NCI-H510A (cell line): ENCODE data around the gene RFLNA.
A peak's percentile ranks its signal among the peaks of the same experiment; 100 is the strongest.

ENCODE experiments used
- DNase-seq: peaks from one replicate; lab custom pipeline; 2025; lab: John Stamatoyannopoulos, UW

Gene RFLNA, protein sequence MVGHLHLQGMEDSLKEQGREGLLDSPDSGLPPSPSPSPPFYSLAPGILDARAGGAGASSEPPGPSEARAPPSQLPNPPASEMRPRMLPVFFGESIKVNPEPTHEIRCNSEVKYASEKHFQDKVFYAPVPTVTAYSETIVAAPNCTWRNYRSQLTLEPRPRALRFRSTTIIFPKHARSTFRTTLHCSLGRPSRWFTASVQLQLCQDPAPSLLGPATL

DNA sequence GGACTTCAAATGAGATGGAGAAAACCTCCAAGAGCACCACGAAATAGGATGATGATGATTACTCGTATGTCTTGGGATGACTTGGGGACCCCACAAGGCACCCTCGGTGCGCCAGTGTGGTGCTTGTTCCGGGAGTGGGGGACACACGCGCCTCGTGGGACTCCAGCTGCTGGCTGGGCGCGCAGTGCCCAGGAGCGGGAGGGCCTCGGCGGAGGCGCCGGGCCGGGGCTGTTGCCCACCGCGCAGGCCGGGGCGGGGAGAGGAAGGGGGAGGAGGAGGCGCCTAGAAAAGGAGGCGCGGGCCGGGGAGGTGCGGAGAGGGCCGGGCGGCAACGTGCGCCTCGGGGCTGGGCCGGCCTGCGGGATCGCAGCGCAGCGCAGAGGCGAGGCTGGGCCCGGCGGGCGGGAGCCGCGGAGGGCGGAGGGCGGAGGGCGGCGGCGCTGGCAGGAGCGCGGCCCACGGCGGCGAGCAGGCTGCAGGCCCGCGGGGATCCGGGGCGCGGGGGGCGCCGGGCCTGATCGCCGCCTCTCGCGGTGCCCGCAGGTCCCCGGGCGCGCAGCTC is at the start of gene RFLNA:
Gene RFLNA, plus strand, starts transcription at position 314 of the 562 bp plus-strand sequence. CDS start 337 bp downstream, outside the sequence.
- no peak for DNase-seq

DNA sequence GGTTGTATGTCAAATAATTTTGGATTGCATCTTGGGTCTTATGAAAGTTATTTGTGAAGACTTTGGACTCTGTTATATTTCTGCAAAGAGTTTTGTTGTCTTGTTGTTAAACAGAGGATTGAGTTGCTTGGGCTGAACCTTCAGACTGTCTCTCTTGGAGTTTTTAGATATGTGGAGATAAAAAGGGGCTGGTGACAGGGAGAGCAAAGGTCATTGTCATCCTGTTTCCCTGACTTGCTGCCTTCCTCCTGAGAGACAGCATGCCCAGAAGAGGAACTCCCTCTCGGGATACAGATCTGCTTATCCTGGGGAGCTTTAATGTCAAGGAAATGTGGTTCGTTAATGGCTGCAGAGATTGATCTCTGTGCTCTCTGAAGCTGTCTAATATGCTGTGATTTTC is 47.6 kb upstream of the RFLNA start:
- DNase-seq: no peak

DNA sequence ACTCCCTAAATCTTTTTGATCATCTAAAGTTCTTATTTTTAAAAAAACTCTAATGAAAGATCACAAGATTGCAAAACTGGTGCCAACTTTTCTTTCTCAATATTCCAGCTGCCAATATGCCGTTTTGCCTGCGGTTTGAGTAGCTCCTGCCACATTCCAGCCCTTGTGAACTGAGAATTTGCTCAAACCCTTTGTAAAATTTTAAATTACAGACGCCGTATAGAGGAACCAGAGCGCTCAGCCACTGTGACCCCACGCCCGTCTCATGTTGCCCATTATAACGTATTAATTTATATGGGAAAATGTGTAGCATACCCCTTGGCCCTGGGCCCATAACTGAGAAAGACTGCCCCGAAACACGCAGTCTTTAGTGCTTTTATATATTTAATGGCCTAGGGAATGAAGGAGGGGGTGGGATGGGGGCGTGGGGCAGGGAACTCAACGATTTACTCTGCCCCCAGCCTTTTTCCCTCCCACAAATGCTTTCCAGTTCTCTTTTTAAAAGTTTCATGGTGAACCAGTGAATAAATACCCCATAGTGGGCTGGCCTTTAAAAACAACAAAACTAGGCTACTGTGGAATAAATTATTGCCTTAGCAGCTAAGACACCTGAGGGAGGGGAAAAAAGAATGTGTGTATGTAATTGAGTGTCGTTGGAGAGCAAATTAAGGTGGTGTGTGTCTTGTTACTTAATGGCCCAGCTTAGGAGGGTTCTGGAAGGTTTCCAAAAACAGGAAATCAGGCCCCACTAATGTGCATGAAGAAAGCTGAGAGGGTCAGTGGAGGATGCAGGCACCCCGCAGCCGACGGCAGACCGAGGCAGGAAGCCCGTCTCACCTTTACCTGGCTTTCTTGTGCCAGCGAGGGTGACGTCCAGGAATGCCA is 45.7 kb upstream of the RFLNA start:
- no peak for DNase-seq

DNA sequence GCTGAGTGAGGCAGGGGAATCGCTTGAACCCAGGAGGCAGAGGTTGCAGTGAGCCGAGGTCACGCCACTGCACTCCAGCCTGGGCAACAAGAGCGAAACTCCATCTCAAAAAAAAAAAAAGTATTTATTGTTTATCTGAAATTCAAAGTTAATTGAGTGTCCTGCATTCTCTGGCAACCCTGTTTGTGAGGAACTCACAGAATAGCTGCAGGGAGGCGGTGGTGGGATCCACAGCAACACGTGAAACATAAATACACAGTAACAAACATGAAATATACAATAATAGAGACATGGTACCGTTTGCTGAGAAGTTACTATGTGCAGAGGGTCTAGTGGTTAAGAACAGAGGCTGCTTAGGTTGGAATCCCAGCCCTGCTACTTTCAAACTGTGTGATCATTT is 43.7 kb upstream of the RFLNA start:
- DNase-seq: no peak

DNA sequence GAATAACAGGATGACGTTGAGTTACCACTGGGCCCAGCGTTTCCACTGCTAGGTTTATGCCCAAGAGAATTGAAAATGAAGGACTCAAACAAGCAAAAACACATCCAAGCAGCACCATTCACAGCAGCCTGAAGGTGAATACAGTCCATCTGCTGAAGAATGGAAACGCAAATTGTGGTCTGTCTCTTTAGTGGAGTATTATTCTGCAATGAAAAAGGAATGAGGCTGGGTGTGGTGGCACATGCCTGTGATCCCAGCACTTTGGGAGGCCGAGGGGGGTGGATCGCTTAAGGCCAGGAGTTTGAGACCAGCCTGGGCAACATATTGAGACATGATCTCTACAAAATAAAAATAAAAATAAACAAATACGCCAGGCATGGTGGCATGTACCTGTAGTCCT is 41.9 kb upstream of the RFLNA start:
- DNase-seq: no peak

DNA sequence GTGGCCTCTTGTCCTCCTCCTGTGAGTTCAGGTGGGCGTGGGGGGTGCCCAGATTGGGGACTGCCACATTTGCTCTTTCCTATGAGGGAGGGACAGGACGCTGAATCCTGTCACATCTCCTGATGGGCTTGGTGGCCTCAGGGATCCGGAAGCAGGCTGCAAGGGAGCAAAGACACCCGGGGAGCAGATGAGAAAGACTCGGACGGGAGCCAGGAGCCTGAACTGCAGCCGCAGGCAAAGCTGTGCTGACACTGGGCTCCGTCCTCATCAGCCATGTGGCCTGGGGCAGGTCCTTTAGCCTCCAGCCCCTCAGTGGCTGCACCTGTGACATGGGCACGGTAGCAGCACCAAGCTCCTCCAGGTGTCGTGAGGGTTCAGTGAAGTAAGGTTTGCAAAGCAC is 40.8 kb upstream of the RFLNA start:
- DNase-seq: no peak

DNA sequence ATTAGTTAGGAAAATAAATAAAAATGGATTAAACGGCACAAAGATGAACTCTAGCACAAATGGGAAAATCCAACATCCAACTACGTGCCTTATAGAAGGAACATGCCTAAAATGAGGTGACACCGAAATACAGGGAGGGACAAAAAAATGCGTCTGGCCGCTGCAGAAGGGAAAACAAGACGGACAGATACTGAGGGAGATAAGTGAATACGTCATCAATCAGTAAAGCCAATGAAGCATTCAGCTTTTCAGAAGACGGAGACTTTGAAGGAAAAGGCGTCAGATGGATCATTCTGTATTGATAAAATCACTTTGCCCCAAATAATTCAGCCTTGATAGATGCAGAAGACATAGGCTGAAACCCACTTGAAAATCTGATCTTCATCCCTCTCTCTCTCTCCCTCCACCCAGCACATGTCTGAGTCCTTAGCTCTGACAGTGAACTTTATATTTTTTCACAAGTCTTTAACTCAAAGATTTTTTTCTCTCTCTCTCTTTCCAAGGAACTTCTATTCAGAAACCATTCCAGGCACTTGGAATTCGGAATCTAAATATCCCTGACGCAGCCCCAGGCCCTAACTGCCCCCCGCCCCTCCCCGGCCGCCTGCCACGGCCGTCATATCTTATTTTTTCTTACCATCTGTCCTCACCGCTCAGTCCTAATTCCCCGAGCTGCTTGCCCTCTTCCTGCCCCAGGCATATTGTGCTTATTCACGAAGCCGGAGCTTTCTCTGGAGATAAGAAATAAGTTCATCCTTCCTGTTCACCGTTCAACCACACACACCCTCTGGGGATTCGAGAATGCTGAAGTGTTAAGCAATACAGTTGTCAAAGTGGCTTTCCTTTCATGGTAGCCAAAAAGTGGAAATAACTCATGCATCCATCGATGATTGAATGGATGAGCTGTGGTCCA is 35.5 kb upstream of the RFLNA start:
- no peak for DNase-seq

DNA sequence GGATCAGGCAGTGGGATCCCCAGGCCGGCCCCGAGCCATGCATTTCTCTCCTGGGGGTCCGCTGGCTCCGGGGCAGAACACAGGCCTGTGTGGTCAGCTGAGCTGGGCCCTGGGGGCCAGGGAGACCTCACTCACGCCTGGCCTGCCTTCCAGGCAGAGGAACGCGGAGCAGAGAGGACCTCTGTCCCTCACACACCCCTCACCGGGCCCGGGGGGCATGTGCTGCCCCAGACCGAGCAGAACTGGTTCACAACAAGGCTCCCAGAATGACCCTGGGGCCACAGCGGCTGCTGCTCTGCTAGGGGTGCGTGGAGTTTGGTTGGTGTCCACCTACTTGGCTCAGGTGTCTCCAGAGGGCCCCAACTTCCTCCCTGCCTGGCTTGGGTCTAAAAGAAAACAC is 33.0 kb upstream of the RFLNA start:
- no peak for DNase-seq

DNA sequence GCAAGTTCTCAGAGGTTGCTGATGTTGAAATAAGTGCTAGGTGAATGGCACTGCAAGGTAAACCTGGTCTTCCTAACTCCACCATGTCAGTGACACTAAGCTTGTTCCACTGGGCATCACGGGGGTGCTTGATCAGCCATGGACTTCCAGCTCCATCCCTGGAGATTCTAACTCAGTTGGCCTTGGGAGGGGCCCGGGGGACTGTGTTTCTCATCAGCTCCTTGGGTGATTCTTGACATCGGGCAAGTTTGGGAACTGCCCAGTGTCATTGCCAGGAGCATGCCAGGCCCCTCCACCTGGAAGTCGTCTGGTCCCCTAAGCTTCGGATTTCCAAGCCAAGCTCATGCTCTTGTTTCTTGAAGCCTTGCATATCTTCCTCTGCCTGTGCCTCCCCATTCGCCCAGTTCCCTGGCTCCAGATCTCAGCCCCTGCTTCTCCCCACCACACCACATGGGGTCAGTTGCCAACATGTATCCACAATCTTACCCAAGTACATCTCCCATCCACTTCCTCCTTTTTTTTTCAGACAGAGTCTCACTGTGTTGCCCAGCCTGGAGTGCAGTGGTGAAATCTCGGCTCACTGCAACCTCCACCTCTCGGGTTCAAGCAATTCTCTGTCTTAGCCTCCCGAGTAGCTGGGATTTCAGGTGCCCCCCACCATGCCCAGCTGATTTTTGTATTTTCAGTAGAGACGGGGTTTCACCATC is 30.7 kb upstream of the RFLNA start:
- DNase-seq: no peak

DNA sequence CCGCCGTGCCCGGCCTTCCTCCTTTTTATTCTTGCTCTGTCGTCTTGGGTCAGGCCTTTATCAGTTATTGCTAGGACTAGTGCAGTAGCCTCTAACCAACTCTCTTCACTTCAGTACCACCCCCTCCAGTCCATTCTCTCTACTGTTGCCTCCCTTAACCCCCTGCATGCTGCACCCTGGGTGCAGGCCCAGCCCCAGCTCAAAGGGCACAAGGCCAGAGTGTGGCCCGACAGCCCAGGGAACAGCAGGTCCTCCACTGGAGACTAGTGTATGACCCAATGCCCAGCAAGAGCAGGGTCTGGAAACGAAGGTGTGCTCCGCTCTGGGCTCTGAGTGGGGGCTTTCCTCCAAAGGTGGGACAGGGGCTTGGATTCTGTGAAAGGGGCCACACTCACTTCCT is 30.0 kb upstream of the RFLNA start:
- no peak for DNase-seq

DNA sequence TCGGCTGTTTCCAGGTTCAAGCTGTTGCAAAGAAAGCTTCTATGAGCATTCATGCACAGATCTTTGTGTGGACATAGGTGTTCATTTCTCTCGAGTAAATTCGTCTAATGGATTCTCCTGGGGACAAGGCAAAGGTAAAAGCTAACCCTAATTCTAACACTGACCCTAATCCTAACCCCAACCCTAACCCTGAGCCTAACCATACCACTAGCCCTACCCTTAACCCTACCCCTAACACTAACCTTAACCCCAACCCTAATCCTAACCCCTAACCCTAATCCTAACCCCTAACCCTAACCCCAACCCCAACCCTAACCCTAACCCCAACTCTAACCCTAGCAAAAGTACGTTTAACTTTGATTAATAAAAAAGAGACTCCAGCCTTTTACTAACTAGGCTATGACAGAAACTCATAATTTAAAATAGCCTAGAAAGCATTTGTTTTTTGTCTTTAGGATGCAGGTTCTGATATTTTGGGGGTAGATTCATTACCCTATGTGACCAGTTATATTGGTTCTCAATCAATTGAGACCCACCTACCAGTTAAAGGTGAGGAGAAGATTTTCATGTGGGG is 27.6 kb upstream of the RFLNA start:
- DNase-seq: no peak

DNA sequence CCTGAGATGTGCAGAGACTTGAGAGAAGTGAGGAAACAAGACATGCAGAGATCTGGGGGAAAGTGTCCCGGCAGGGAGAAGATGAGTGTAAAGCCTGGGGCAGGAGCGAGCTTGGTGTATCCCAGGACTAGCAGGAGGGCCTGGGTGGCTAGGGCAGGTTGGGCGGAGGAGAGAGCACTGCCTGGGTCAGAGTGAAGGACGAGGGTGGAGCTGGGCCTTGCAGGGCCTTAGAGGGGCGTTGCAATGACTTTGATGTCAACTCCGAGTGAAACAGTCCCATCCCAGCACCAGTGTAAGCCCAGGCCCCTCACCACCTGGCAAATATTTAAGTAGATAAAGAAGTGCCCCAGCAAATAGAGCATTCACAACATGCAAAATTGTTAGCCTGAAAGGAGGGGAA is 24.2 kb upstream of the RFLNA start:
- no peak for DNase-seq

DNA sequence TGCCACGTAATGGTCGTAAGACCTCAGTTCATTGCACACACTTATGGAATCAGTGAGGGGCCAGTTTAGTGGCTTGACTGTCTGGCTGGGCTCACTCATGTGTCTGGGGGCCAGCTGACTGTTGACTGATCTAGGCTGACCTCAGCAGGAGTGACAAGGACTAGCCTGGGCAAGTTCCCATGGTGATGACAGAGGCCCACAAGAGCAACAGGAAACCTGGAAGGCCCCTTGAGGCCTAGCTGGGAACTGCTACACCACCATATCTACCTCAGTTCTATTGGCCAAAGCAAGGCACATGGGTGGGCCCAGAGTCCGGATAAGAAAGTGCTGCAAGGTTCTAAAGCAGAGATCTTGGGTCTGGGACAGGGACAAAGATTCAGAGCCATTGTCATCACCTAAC is 21.3 kb upstream of the RFLNA start:
- peak; percentile 50 for DNase-seq

DNA sequence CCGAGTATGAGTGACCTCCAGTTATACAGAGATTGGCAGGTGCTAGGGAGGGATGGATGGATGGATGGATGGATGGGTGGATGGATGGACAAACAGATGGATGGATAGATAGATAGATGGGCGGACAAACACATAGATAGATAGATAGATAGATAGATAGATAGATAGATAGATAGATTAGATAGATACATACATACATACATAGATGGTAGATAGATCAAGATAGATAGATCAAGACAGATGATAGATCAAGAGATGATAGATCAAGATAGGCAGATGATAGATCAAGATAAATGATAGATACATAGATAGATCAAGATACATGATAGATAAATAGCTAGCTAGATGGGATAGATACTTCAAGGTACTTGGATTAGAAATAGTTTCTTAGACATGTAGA is 18.6 kb upstream of the RFLNA start:
- no peak for DNase-seq

DNA sequence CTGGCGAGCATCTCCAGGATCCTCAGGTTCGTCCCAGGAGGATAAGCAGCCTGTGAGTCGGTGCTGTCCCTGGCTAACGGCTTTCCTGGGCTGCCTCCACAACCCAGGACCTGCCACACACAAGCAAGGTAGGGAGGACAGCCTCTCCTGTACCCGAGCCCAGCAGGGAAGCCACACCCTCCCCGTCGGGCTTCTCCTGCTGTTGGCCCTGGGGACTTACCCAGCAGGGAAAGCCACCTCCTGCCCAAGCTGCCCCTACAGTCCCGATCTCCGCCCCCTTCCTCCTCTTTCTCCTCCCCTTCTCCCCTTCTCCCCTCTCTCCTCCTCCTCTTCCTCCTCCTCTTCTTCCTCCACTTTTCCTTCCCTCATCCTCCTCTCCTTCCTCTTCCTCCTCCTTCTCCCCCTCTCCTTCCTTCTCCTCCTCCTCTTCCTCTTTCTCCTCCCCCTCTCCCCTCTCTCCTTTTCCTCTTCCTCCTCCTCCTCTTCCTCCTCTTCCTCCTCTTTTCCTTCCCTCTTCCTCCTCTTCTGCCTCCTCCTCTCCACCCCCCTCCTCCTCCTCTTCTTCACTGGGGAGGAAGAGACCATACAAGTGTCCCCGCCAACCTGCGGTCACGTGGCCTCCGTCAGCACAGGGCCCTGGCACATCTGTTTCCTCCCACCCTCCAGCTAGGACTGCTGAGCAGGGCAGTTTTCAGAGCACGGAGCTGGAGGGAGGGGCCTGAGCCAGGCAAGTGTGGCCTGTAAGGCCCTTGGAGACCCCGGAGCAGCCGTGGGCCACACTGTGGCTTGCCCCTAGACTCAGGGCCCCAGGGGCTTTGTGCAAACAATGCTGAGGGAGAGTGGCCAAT is 17.3 kb upstream of the RFLNA start:
- DNase-seq: no peak

DNA sequence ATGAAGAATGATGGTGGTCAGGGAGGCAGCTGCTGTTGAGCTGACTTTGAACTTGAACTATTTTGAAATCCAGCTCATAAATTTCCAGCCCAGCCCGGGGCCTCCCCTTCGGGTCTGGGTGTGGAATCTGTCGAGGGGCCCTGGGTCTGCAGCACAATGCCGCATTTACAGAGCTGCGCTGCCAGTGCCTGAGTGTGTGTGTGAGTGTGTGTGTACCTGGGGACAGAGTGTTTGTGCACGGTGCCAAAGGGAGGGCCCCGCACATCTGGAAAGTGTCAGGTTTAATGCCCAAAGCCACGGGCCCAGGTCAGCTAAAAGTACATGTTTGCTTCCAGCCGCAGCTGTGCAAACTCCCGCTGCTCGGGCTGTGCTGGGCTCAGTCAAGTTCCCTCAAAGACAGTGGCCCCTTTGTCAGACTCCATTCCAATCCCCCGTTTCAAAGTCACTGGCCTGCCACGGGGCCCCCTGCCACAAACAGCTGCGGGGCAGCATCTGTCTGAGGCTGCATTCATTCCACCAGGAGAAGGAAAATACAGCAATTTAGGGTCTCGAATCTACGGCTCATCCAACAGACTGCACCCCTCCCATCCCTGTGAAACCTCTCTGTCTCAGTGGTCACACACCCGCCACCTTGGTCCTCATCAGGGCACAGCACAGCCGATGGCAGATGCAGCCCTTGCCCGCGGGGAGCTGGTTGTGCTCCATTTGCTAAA is 16.3 kb upstream of the RFLNA start:
- peak; percentile 55 for DNase-seq

DNA sequence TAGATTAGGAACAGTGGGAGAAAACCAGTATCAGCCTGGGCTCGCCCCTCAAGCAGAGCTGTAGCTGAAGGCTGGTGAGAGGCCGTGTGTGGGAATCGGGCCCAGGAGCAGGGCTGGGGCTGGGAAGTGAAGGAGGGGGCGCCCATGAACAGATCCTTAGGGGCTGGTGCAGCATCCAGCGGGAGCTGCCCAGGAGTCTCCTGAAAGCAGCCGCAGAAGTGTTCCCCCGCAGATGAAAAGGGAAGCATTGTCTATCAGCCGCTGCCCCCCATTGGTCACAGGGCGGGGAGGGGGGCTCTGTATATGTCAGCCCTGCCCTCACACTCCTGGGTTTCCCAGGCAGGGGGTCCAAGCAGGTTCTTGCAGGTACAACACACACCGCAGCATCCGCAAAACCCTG is 15.6 kb upstream of the RFLNA start:
- DNase-seq: no peak

DNA sequence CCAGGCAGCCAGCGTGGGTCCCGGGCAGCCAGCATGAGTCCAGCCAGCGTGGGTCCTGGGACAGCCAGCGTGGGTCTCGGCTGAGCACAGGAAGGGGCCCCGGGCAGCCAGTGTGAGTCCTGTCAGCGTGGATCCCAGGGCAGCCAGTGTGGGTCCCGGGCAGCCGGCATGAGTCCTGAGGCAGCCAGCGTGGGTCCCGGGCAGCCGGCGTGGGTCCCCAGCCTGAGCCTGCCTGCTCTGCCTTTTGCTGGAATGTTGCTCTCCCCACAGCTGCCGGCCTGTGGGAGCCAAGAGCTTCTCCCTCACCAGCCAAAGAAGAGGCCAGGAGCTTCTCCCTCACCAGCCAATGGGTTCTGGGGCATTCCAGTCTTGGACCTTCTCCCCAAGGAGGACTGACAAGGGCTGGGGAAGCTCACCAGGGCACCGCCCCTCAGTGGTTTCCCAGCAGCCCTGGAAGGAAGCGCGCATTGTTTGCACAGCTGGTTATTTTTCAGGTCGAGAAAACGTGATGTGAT is 15.0 kb upstream of the RFLNA start:
- no peak for DNase-seq

DNA sequence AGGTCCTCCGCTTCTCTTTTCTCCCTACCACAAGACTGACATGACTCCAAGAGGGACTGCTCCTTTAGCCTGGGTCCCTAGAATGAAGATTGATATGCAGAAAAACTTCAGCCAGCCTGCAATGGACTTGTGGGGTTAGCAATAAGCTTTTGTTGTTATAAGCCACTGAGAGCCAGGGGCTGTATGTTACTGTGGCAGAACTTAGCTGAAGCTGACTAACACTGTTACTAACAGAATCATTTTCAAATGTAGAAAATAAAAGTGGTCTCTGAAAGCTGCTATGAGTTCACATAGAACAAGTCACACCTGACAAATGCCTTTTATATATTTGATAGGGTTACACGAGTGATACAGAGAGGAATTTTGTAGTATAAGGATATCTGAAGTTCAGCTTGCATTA is 13.6 kb upstream of the RFLNA start:
- DNase-seq: no peak
